ENCODE results near the gene SUPV3L1.

GRCh38 chr10:69181433-69181832 lies 1.4 kb downstream of the SUPV3L1 start:
- TF ChIP-seq CTCF (IDR thresholded peaks at IDR 0.05) (no peak), POLR2A (IDR thresholded peaks at IDR 0.05) (no peak)
